ENCODE results near the gene TRIM13. TPM values are rescaled to one million over a fixed set of nuclear protein-coding genes. Genes with fewer than 3 reads are reported as not detected.

Gene TRIM13
- total RNA-seq, 1 donor from 2014 or later: 13.4 TPM

GRCh38 chr13:49956131-49956530 lies 40.7 kb upstream of the TRIM13 start:
- no peak overlapping the region for H3K4me3 ChIP-seq
- intact Hi-C loops (cut with DNase I): no loop called here
- H3K27ac ChIP-seq: no peak overlapping the region
- H3K9me3 ChIP-seq: no peaks in the 10 kb centered on the region
- no peaks in the 10 kb centered on the region for H3K27me3 ChIP-seq
- no peak for TF ChIP-seq CTCF (IDR thresholded peaks at IDR 0.05)
- H3K4me1 ChIP-seq: no peaks in the 10 kb centered on the region
- no peak for DNase-seq (ENCODE audit: low spot score in 2 of 2)
- no peaks in the 10 kb centered on the region for H3K36me3 ChIP-seq

- Histone ChIP-seq H3K4me1 (no peaks in the 10 kb centered on the region), H3K36me3 (peaks cover 0 to 3% of the 10 kb centered on the region in 2 donors), H3K27ac (no peak overlapping the region), H3K9me3 (peaks cover 6 to 19% of the 10 kb centered on the region in 2 donors), H3K27me3 (no peaks in the 10 kb centered on the region), H3K4me3 (no peak overlapping the region)
- intact Hi-C loops (cut with DNase I): no loop called here
- no peak for TF ChIP-seq CTCF (IDR thresholded peaks at IDR 0.05)
- DNase-seq (ENCODE audit: low spot score in 2 of 2): no peak
Measured at GRCh38 chr13:49958321-49958720, 38.5 kb upstream of the TRIM13 start.

- no peak for DNase-seq (ENCODE audit: low spot score in 2 of 2)
- no peak for TF ChIP-seq CTCF (IDR thresholded peaks at IDR 0.05)
- H3K9me3 ChIP-seq: peaks cover 6 to 25% of the 10 kb centered on the region in 2 donors
- H3K4me1 ChIP-seq: no peaks in the 10 kb centered on the region
- H3K27ac ChIP-seq: no peak overlapping the region
- H3K27me3 ChIP-seq: no peaks in the 10 kb centered on the region
- H3K36me3 ChIP-seq: peaks cover 0 to 5% of the 10 kb centered on the region in 2 donors
- intact Hi-C loops (cut with DNase I): no loop called here
- no peak overlapping the region for H3K4me3 ChIP-seq
Measured at GRCh38 chr13:49967456-49967855, 29.4 kb upstream of the TRIM13 start.

- intact Hi-C loops (cut with DNase I): no loop called here
- Histone ChIP-seq H3K9me3 (no peaks in the 10 kb centered on the region), H3K27me3 (no peaks in the 10 kb centered on the region), H3K27ac (no peak overlapping the region), H3K4me3 (no peak overlapping the region), H3K36me3 (peaks cover 0 to 3% of the 10 kb centered on the region in 2 donors), H3K4me1 (no peaks in the 10 kb centered on the region)
- DNase-seq (ENCODE audit: low spot score in 2 of 2): no peak
- no peak for TF ChIP-seq CTCF (IDR thresholded peaks at IDR 0.05)
Measured at GRCh38 chr13:49972709-49973108, 24.1 kb upstream of the TRIM13 start.

- intact Hi-C loops (cut with DNase I): loop anchor here (2.0 to 5.0 kb wide), 6 partner anchors 106 to 1091 kb away; no protein-coding TSS in a partner anchor
Measured at GRCh38 chr13:49975826-49976225, 21.0 kb upstream of the TRIM13 start.

More at GRCh38 chr13:49975826-49976225, 21.0 kb upstream of the TRIM13 start:
- no peak for DNase-seq (ENCODE audit: low spot score in 2 of 2)
- Histone ChIP-seq H3K27me3 (no peaks in the 10 kb centered on the region), H3K36me3 (peaks cover 0 to 3% of the 10 kb centered on the region in 2 donors), H3K4me3 (no peak overlapping the region), H3K9me3 (no peaks in the 10 kb centered on the region), H3K27ac (no peak overlapping the region), H3K4me1 (no peaks in the 10 kb centered on the region)
- no peak for TF ChIP-seq CTCF (IDR thresholded peaks at IDR 0.05)

Measured in ascending aorta (tissue), 2 donors.